Amniotic stem cell (primary cell): ENCODE data around the gene POLE.

Experiments used
- DNase-seq: peaks from one replicate; lab custom pipeline; 2025; lab: John Stamatoyannopoulos, UW

POLE gene, protein sequence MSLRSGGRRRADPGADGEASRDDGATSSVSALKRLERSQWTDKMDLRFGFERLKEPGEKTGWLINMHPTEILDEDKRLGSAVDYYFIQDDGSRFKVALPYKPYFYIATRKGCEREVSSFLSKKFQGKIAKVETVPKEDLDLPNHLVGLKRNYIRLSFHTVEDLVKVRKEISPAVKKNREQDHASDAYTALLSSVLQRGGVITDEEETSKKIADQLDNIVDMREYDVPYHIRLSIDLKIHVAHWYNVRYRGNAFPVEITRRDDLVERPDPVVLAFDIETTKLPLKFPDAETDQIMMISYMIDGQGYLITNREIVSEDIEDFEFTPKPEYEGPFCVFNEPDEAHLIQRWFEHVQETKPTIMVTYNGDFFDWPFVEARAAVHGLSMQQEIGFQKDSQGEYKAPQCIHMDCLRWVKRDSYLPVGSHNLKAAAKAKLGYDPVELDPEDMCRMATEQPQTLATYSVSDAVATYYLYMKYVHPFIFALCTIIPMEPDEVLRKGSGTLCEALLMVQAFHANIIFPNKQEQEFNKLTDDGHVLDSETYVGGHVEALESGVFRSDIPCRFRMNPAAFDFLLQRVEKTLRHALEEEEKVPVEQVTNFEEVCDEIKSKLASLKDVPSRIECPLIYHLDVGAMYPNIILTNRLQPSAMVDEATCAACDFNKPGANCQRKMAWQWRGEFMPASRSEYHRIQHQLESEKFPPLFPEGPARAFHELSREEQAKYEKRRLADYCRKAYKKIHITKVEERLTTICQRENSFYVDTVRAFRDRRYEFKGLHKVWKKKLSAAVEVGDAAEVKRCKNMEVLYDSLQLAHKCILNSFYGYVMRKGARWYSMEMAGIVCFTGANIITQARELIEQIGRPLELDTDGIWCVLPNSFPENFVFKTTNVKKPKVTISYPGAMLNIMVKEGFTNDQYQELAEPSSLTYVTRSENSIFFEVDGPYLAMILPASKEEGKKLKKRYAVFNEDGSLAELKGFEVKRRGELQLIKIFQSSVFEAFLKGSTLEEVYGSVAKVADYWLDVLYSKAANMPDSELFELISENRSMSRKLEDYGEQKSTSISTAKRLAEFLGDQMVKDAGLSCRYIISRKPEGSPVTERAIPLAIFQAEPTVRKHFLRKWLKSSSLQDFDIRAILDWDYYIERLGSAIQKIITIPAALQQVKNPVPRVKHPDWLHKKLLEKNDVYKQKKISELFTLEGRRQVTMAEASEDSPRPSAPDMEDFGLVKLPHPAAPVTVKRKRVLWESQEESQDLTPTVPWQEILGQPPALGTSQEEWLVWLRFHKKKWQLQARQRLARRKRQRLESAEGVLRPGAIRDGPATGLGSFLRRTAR (N-terminal part only)

DNA sequence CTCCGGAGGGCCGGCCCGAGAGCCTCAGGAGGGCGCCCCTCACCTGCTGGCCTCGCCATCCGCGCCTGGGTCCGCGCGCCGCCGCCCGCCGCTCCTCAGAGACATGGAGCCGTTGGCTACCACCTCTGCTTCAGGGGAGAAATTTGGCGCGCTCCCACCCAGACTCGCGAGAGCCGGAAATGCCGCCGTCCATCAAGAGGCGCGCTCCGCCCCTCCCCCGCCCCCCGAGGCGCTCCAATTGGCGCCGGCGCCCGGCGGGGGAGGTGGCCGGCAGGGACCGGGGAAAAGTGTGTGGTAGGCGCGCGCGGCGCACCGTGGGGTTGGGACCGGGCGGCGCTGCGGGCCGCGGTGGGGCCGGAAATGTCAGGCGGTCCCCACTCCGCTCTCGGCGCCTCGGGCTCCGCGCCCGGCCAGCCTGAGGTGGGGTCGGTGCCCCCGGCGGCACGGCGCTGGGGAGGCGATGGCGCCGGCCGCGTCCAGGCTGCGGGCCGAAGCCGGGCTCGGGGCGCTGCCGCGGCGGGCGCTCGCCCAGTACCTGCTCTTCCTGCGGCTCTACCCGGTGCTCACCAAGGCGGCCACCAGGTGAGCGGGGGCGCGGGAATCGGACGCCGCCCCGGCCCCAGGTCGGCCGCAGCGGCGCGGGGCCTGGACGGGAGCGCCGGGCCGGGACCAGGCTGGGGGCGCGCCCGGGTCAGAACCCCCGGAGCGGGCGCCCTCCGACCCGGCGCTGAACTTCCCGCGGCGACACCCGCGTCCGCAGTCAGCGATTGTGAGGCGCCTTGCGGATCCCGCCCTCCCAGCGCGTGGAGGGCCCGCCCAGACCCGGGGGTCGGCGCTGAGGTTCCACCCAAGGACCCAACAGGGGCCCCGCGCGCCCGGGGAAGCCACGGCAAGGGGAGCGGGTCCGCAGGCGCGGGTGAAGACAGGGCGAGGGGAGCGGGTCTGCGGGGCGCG lies at the start of gene POLE, which contains the start of gene PXMP2:
TSS of gene POLE (minus strand) at position 132 of the 954 bp plus-strand sequence. CDS start at position 105, 27 bp downstream.
TSS of gene PXMP2 (plus strand) at position 377 of the 954 bp plus-strand sequence. CDS start at position 461, 84 bp downstream.
- peak; percentile 70 for DNase-seq

DNA sequence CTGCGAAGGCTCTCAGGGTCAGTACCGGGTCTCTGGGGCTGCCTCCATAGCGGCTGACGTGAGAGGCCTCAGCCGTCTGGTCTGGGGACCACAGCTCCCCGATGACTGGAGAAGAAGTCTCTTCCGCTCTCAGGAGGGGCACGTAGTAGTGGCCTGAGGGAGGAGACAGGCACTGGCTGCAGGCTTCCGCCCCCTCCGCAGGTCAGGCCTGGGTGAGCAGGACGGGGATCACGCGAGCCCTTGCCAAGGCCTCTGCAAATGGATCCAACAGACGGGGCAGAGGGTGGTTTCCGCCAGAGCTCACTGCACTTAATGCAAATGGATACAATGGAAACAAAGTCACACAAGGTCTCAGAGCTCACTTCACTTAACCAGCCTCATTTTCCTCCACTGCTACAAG lies 49.8 kb upstream of the POLE start:
- DNase-seq = no peak

DNA sequence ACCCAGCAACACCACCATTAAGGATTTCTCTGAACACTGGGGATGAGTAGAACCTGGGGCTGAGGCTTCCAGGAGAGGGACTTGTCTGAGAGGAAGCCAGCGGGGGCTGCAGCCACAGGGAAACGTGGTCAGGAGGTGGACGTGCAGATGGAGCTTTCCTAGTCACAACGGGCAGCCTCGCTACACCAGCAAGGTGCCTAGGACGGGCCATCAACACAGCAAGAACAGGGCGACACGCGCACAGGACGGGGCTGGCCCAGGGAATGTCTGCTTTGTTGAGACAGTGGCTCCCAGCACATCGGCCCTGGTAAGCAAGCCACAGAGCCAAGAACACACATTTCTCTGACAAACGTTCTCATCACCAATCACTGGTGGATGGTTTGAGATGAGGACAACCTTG lies 49.2 kb upstream of the POLE start:
- DNase-seq = no peak

DNA sequence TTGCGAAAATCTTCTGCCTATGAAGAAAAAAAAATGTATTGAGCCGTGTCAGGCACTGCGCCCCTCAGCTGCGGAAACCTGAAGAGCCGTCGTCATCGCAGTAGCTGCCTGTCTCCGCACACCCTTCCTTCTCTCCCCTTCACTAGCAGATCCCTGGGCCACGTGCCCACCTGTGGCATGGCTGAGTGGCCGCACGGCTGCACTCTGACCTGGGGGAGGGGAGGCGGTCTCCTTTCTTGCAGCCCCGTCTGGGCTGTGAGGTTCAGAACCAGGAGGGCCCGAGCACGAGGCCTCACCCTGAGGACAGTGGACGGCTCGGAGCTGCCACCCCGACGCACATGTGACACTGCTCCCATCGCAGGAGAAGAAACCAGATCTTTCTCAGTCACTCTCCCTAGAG lies 48.4 kb upstream of the POLE start:
- DNase-seq = no peak

DNA sequence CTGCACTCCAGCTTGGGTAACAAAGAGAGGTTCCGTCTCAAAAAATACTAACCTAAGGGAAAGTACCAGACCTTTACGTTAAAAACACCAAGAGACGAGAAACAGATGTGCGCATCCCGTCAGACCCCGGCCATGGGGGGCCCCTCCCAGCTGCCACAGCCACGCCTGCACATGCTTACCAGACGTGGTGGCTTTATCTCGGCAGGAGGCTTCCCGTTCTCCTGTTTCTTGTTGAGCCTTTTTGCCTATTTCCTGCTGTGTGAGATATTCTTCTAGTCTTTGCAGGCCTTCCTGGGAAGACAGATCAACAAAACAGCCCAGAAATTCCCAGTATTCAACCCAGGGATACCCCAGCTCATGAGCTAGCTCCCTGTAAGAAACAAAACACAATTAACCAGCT lies 47.1 kb upstream of the POLE start:
- DNase-seq = no peak

DNA sequence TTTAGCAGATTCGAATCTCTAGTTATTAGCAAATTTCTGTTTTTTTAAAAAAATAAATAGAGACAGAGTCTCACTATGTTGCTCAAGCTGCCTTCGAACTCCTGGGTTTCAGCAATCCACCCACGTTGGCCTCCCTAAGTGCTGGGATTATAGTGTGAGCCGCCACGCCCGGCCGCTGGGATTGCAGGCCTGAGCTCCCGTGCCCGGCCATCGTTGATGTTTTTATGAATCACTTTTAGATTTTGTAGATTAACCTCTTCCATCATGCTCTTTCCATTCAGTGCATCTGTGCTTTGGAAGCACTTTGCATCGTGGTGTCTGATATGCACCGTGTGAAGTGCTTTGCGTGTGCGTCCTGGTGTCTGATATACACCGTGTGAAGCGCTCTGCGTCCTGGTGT lies 44.4 kb upstream of the POLE start:
- no peak for DNase-seq

DNA sequence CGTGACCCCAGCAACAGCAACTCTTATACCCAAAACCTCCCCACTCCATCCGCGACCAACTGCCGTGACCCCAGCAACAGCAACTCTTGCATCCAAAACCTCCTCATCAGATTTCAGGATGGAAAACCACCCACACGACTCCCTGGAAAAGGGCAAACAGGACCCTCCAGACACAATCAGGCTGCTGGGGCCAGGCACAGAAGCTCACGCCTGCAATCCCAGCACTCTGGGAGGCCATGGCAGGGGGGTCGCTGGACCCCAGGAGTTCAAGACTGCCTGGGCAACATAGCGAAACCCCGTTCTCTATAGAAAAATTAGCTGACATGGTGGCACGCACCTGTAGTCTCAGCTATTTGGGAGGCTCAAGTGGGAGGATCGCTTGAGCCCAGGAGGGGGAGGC lies 43.2 kb upstream of the POLE start:
- DNase-seq = no peak

DNA sequence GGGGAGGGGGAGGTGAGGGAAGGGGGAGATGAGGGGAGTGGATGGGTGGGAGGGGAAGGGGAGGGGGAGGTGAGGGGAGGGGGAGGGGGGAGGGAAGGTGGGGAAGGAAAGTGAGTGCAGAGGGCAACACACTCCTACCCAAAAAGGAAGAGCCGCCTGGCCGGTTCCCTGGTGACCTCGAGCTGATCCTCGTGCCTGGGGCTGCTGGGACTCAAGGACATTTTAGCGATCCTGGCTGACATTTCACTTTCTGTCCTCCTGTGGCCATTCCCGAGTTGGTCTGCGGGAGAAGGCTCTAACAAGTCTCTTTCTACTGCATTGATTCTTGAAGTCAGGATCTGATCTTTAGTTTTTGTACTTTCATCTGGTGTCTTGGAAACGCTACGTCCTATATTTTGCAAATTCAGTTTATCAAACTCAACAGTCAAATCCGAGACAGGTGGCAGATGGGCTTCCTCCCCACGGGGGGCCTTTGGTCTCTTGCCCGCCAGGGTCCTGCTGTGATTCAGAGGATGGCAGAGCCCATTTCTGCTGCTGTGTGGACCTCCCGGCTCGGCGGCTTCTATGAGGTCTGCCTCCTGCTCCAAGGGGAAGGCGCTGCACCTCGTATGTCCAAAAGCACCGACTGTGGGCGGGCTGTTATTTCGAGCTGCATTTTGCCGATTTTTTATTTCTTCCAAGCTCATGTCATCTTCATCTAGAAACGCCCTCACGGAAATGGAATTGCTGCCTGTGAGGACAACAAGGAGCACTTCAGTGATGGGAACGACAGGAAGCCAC lies 42.6 kb upstream of the POLE start:
- no peak for DNase-seq

DNA sequence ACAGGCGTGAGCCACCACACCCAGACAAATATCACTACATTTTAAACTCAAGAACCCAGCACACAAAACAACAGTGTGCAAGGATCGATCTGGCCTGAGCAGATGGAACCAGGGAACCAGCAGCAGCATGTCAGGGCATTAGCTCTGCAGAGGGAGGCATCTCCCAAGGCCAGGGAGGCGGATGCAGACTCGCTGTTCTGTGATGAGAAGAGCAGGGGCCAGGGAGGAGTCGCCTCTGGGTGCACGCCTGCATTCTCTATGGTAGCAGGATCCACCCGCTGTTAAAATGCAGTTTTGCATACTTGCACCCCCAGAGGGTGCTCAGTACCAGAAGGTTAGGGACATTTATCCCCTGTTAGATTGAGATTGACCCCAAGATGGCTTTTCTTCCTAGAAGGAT lies 41.4 kb upstream of the POLE start:
- no peak for DNase-seq

DNA sequence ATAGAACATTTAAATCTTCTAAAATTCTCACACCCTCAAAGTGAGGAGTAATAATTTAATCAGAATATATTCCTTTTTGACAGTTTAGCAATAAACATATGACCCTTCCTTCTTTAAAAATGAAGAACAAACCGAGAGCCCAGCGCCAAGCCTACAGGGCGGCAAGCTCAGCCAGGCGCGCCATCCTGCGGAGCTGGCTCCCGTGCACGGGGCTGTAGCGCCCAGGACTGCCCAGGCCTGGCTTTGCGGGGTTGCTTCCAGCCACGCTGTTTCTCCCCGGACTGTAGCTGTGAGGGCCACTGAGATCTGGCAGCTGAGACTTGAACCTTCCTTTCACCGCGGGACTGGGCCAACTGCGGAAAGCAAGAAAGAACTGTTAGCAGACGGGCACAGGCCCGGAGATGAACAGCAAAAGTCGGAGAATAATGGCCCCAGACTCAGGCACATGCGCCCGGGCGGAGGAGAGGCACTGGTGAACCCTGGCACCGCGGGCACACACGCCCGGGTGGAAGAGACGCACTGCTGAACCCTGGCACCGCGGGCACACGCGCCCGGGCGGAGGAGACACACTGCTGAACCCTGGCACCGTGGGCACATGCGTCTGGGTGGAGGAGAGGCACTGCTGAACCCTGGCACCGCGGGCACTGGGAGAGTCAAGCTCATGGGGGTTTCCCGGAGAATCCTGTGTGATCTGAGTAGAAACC lies 40.1 kb upstream of the POLE start:
- DNase-seq = no peak

DNA sequence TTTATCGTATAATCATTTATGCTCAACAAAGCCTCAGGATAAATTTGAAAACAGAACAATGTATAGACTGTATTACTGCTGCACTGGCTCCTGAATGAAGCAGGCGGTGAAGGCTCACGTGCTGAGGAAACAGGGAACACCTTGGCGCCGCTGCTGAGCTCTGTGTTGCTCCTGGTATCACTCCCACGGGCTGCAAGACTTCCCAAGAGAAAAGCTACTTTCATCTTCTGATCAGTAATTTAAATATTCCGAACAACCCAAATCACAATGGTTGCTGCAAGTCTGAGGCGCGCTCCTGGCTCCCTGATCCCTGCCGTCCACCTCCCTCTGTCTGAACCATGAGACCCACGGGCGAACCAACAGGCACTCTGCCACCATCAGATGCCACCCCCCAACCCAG lies 39.2 kb upstream of the POLE start:
- no peak for DNase-seq

DNA sequence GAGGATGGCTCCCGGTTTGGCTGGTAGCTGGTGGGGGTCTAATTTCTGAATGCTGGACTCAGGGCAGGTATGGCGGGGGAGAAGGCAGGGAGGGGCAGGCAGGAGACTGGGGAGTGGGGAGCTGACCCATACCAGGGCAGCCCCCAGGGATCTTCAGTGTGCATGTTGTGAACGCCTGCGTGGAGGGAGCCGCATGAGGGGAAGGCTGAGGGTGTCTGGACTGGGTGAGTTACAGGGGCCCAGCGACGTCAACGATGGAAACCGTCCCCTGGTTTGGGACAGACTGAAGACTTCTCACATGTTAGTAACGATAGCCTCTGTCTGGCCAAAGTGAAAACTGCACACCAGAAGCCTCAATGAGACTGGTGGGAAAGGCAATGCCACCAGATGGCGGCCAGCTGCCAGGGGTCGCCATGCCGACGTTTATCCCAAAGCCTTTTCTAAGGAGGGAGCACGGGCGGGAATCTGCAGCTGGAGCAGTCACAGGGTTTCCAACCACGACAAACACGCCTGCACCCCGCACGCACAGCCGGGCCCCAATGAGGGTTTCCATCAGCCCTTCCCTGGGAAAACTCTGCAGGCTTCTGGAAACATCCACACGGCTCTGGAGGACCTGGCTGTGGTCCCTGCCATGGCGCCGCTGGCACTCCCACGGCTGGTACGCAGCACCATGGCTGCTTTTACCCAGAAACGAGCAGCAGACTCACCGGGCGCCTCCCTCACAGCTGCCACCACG lies 37.5 kb upstream of the POLE start:
- DNase-seq = no peak

DNA sequence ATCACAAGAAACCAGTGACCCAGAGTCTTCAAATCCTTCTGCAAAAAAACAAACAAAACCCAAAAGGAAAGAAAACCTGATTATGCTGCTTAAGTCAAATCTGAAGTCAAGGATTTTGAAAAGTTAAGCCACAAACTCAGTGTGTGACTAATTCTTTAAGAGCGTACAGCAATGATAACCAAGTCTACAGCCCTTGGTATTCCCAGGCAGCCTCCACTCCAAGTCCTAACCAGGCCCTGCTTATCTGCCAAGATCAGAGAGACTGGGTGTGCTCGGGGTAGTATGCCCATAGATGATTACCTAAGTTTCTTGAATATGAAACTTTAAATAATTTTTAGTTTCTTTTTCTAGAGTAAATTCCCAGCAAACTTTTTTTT lies 36.6 kb upstream of the POLE start:
- no peak for DNase-seq

DNA sequence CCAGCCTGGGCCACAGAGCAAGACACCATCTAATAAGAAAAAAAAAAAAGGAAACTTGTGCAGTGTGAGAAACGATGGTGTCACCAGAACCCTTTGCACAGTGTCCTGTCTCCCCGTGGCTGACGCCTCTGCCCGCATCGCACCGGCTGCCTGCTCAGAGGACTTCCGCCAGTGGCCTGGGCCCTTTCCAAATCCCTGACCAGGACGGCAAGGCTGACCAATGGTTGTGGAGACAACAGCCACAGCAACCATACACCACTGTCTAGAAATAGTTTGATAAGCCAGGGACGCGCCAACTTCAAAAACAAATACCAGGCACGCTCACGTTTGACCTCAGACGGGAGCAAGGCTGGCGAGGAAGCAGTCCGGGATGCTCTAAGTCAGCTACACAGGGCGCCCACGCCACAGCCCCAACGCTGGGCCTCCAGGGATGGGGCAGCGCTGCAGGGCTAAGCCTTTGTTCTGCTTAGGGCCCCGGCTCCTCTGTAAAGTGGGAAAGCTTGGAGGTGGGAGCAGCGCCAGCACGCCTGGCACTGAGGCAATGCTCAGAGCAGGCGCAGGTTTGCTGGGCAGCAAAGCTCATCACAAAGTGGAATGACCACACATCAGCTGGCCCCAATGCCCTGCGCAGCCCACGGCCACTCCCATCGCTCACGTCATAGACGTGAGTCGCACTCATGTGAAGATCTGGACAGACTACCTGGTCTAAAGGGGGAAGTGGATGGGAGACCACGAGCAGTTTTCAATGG lies 36.0 kb upstream of the POLE start:
- no peak for DNase-seq

DNA sequence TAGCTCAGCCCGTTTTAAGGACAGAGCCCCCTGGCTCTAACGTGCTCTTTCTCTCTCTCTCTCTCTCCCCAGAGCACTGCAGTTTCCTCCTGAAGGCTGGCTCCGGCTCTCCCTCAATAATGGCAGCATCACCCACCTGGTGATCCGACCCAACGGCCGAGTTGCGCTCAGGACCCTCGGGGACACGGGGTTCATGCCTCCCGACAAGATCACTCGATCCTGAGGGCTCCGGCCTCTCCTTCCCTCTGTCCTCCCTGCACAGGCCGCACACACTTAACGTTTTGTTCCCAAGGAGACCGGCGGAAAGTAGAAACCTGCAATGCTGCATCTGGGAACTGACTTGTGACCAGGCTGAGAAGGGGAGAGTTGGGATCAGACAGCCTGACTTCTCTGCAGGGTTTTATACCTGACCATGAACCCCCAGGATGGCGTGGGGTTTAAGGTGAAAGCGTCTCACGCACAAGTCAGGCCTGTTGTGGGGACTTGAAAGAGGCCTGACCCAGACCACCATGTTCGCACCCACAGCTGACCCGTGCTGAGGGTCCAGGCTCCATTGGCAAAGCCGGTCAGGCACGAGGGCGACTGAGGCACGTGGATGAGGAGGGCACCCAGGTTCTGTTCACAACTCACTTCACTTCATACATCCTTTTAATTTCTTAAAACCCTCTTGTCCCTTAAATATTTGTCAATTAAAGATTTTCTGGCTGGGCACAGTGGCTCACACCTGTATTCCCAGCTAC lies 33.6 kb upstream of the POLE start:
- DNase-seq = no peak

DNA sequence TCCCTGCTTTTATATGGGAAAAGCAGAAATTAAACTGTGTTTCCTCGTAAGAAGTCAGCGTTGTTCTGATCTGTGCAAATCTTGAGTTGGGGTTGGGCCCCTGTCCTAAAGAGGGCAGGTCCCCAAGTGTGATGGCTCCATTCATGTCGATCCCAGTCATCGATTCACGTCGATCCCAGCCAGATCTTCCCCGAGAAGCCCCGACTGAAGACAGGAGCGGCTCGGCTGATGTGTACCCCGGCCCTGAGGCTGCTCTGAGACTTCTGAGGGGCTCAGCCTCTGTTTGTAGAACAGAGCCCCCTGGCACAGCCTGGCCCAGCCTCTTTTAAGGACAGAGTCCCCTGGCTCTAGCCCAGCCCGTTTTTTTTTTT lies 32.8 kb upstream of the POLE start:
- no peak for DNase-seq

DNA sequence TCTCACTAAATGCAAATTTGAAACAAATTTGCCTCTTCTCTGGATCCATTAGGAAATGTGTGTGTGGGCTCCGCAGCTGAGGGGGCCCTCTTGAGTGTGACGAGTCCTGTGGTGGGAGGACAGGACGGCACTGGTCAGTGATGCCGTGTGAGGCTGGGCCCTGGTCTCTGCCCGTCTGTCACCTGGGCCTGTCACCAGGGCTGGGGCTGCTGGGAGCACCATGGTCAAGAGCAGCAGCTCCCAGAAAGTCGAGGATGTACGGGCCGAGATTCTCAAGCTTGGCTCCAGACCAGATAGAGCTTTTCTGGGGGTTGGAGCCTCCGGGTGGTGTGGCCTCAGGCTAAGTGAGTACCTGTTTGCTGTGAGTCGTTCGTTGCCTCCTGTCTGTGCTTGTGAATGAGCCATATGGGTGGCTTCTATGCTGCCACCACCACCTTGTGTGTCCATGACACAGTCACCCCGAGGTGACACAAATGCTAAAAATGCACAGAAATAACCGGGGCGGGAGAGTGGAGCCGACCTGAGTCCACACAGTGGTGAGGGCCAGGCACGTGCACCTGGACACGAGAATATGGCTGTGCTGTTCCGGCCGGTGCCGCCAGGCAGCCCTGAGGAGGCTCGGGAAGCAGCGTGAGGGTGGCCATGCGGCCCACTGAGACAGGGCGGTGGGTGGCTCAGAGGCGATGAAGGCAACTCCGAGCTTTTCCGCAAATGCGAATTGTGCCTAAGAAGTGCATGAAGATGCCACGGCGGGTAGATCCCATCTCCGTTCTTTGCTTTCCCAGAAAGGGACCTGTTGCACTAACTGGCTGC lies 32.2 kb upstream of the POLE start:
- no peak for DNase-seq
